ENCODE results near the gene NABP2.

Gene NABP2

GRCh38 chr12:56224102-56224701 lies at the start of gene NABP2:
Gene NABP2 (plus strand): TSS chr12:56224342. CDS start chr12:56224857, 515 bp downstream.
- H4K20me1 ChIP-seq (ENCODE audit: control insufficient read depth, insufficient read depth, low read depth, low read length): no peaks in the 10 kb centered on the region
- H3K27ac ChIP-seq (ENCODE audit: low read depth, low read length): peak within 1 kb of the TSS; percentile 26
- peak within 1 kb of the TSS; percentile 87 for H3K4me3 ChIP-seq (ENCODE audit: low read length)
- peaks cover 37% of the 10 kb centered on the region for H3K79me2 ChIP-seq (ENCODE audit: control insufficient read depth, low read length)
- peaks cover 13% of the 10 kb centered on the region for H3K36me3 ChIP-seq (ENCODE audit: control insufficient read depth, low read length)
- peaks cover 5% of the 10 kb centered on the region for H3F3A ChIP-seq (ENCODE audit: control insufficient read depth, insufficient read depth)
- H3K9me3 ChIP-seq (ENCODE audit: control insufficient read depth, insufficient read depth, low read length): no peaks in the 10 kb centered on the region
- no peaks in the 10 kb centered on the region for H3K27me3 ChIP-seq (ENCODE audit: control insufficient read depth, low read length)
- H3K9me2 ChIP-seq (replicated peaks; ENCODE audit: control insufficient read depth, low read length): no peaks in the 10 kb centered on the region
- H3K4me1 ChIP-seq (ENCODE audit: control insufficient read depth, low read length): peaks cover 38% of the 10 kb centered on the region
- peak within 1 kb of the TSS; percentile 95 for H3K4me2 ChIP-seq (ENCODE audit: low read length)
- TF ChIP-seq EZH2phosphoT487 (IDR thresholded peaks at IDR 0.05; ENCODE audit: borderline replicate concordance, low read length): no peak
- TF ChIP-seq, protein P1, sequence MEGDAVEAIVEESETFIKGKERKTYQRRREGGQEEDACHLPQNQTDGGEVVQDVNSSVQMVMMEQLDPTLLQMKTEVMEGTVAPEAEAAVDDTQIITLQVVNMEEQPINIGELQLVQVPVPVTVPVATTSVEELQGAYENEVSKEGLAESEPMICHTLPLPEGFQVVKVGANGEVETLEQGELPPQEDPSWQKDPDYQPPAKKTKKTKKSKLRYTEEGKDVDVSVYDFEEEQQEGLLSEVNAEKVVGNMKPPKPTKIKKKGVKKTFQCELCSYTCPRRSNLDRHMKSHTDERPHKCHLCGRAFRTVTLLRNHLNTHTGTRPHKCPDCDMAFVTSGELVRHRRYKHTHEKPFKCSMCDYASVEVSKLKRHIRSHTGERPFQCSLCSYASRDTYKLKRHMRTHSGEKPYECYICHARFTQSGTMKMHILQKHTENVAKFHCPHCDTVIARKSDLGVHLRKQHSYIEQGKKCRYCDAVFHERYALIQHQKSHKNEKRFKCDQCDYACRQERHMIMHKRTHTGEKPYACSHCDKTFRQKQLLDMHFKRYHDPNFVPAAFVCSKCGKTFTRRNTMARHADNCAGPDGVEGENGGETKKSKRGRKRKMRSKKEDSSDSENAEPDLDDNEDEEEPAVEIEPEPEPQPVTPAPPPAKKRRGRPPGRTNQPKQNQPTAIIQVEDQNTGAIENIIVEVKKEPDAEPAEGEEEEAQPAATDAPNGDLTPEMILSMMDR (IDR thresholded peaks at IDR 0.05; ENCODE audit: low read depth, low read length, poor library complexity, severe bottlenecking): peak; percentile 98

GRCh38 chr12:56178347-56178746 lies 45.8 kb upstream of the NABP2 start:
- no peaks in the 10 kb centered on the region for H3K27me3 ChIP-seq (ENCODE audit: control insufficient read depth, low read length)
- no peaks in the 10 kb centered on the region for H3K9me3 ChIP-seq (ENCODE audit: control insufficient read depth, insufficient read depth, low read length)
- peaks cover 81% of the 10 kb centered on the region for H3K36me3 ChIP-seq (ENCODE audit: control insufficient read depth, low read length)
- H3K4me1 ChIP-seq (ENCODE audit: control insufficient read depth, low read length): no peaks in the 10 kb centered on the region
- H3K79me2 ChIP-seq (ENCODE audit: control insufficient read depth, low read length): no peaks in the 10 kb centered on the region
- TF ChIP-seq, protein P1 (IDR thresholded peaks at IDR 0.05; ENCODE audit: low read depth, low read length, poor library complexity, severe bottlenecking): no peak
- no peak for TF ChIP-seq EZH2phosphoT487 (IDR thresholded peaks at IDR 0.05; ENCODE audit: borderline replicate concordance, low read length)
- no peak overlapping the region for H3K27ac ChIP-seq (ENCODE audit: low read depth, low read length)
- no peaks in the 10 kb centered on the region for H3F3A ChIP-seq (ENCODE audit: control insufficient read depth, insufficient read depth)
- H3K4me3 ChIP-seq (ENCODE audit: low read length): no peak overlapping the region
- H4K20me1 ChIP-seq (ENCODE audit: control insufficient read depth, insufficient read depth, low read depth, low read length): no peaks in the 10 kb centered on the region
- H3K9me2 ChIP-seq (replicated peaks; ENCODE audit: control insufficient read depth, low read length): no peaks in the 10 kb centered on the region
- no peak overlapping the region for H3K4me2 ChIP-seq (ENCODE audit: low read length)

DNA sequence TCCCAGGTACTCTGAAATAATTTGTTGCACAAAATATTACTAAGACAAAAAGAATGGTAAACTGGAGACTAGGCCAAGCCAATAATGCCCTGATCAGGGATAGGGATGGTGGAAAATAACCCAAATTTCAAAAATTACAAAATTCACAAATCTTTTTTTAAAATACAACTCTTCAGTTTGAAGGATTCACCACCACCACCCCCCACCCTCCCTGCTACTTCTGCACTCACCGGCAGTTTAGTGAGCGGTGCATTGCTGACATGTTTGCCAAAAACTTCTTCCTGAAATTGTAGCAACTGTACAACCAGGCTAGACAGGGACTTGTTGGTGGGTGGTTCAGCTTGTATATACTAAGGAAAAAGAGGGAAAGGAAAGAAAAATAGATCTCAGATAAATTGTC lies 37.2 kb upstream of the NABP2 start:
- H3K79me2 ChIP-seq (ENCODE audit: control insufficient read depth, low read length): peaks cover 43% of the 10 kb centered on the region
- no peaks in the 10 kb centered on the region for H3K27me3 ChIP-seq (ENCODE audit: control insufficient read depth, low read length)
- H3K27ac ChIP-seq (ENCODE audit: low read depth, low read length): no peak overlapping the region
- no peak for TF ChIP-seq EZH2phosphoT487 (IDR thresholded peaks at IDR 0.05; ENCODE audit: borderline replicate concordance, low read length)
- TF ChIP-seq, protein P1 (IDR thresholded peaks at IDR 0.05; ENCODE audit: low read depth, low read length, poor library complexity, severe bottlenecking): no peak
- peaks cover 8% of the 10 kb centered on the region; the same call in 1 of the 2 replicates for H4K20me1 ChIP-seq (ENCODE audit: control insufficient read depth, insufficient read depth, low read depth, low read length)
- H3K4me2 ChIP-seq (ENCODE audit: low read length): peak overlapping the region; percentile 98
- peaks cover 64% of the 10 kb centered on the region for H3K36me3 ChIP-seq (ENCODE audit: control insufficient read depth, low read length)
- H3K9me3 ChIP-seq (ENCODE audit: control insufficient read depth, insufficient read depth, low read length): no peaks in the 10 kb centered on the region
- no peaks in the 10 kb centered on the region for H3K9me2 ChIP-seq (replicated peaks; ENCODE audit: control insufficient read depth, low read length)
- H3F3A ChIP-seq (ENCODE audit: control insufficient read depth, insufficient read depth): peaks cover 5% of the 10 kb centered on the region
- H3K4me3 ChIP-seq (ENCODE audit: low read length): peak overlapping the region; percentile 97
- H3K4me1 ChIP-seq (ENCODE audit: control insufficient read depth, low read length): peaks cover 26% of the 10 kb centered on the region
